NCI-H187 treated with DMSO at 0.1 percent for 48 hours (cell line): ENCODE data around the gene NTSR1.

Experiments
- DNase-seq: peaks from one replicate; lab custom pipeline; 2025; lab: John Stamatoyannopoulos, UW

The NTSR1 gene

GRCh38 chr20:62802026-62802712, 93.5 kb downstream of the NTSR1 start:
- DNase-seq: no peak

- DNase-seq: no peak
Measured at GRCh38 chr20:62804021-62804626, 95.5 kb downstream of the NTSR1 start.

GRCh38 chr20:62804627-62805154, 96.1 kb downstream of the NTSR1 start, which contains the start of gene OGFR:
Gene OGFR, plus strand, starts transcription at chr20:62804835. Its CDS starts 25 bp downstream, at chr20:62804860.
- DNase-seq: no peak

GRCh38 chr20:62805155-62805710, 96.6 kb downstream of the NTSR1 start:
- no peak for DNase-seq

GRCh38 chr20:62805711-62806382, 97.2 kb downstream of the NTSR1 start:
- no peak for DNase-seq

- DNase-seq: no peak
Measured at GRCh38 chr20:62806383-62807050, 97.9 kb downstream of the NTSR1 start.

GRCh38 chr20:62807444-62808210, 99.0 kb downstream of the NTSR1 start:
- DNase-seq: no peak

GRCh38 chr20:62808211-62808865, 99.7 kb downstream of the NTSR1 start:
- no peak for DNase-seq

GRCh38 chr20:62809530-62810428, 101.1 kb downstream of the NTSR1 start:
- DNase-seq: no peak

- DNase-seq: no peak
Measured at GRCh38 chr20:62811320-62811719, 102.7 kb downstream of the NTSR1 start.

GRCh38 chr20:62811720-62812119, 103.1 kb downstream of the NTSR1 start:
- no peak for DNase-seq
